HG03354 (cell line): Measurements from ENCODE around the gene LPP.

ENCODE experiments used
- ATAC-seq: cut with Tn5 transposase; IDR thresholded peaks from one replicate; pipeline ENCODE4 v1.9.1; 2021; ENCODE audit warnings: mild to moderate bottlenecking; ENCODE audit not compliant: unreplicated experiment, poor library complexity, severe bottlenecking

Gene LPP

DNA sequence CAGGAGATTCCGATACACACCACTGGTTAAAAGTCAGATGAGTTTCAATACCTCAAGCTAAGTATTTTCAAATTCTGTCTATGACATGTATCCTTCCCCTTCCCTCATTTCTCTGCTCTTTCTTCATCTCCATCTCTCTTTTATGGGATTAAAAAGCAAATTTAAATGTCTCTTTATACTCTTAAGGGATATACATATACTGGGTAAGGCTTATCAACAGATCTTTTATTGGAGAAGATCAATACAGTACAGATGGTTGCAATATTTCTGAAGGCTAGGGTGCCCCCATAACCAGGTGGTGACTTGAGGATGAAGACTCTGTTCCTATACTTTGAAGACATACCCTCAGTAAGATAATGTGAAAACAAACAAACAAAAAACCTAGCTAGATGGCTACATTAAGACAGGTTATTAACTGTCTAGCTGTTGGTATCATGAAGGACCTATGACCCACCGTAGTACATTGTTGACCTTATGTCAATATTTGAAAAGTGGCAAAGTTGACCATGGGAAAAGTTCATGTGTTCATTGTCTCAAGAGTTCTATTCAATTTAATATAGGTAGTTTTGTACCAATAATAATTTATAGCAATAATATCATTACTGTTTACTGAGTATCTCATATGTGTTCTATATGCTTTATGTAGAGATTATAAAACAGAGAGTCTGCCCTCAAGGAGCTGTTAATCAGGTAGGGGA is 319.8 kb downstream of the LPP start:
- no peak for ATAC-seq

DNA sequence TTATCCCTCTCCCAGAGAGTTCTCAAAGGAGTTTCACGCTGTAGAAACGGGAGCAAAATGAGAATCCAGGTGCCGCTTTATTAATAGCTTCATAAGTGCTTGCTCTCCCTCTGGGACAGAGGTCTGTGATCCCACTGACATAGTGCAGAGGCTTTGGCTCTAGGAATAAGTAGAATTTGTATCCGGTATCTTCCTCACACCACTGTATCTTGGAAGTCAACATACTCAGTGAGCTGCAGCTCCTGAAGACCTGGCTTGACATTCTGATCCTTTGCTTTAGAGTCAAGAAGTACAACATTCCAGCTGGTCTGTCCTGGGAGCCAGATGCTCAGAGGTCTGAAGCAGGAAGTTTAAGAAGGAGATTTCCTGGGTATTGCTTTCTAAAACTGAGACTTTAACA is 323.0 kb downstream of the LPP start:
- ATAC-seq: no peak

DNA sequence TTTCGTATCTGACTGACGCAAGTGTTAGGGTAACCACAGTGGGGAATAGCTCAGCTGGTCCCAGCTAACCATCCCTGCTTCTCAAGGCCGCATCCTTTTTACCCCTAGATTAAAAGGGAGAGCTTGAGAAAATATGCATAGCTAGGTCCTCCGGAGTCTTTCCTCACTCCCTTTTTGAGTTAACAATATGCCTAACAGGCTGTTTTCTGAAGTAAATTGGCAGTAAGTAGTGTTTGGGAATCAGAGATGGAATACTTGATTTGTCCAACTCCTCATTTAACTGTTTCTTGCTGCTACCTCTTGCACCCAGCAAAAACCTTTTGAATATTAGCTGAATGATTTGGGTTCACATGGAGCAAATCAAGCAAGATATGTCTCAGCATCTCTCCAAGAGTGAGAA is 326.1 kb downstream of the LPP start:
- no peak for ATAC-seq

DNA sequence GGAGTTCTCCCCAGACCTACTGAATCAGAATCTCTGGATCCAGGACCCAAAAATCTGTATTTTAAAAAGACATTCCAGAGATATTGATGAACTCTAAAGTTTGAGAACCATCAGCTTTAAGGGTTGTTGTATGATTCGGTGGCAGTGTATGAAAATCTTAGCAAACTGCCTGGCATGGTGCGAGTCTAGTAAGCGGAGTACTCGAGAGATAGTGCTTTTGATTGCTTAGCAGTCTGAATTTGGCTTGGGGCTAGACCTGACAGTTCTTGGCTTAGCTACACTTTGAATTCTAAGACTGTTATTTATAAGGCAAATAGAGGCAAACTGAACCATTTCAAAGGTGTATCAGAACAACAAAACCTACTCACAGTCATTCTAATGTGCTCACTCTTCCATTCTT is 329.0 kb downstream of the LPP start:
- no peak for ATAC-seq

DNA sequence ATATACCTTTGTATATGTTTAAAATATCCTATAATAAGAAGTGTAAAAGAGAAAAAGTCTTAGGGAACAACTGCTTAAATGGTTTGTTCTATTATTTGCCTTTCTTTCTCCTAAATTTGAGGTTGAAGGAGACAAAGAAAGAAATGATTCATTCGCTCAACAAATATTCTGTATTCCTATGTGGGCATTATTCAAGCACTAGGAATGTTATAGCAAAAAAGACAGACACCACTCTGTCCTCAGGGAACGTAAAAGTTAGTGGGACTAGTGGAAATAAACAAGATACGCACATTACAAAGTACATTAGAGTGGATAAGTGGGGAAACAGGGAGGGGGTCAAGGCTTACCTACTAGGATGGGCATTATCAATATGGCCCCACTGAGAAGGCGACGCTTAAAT is 332.2 kb downstream of the LPP start:
- no peak for ATAC-seq

DNA sequence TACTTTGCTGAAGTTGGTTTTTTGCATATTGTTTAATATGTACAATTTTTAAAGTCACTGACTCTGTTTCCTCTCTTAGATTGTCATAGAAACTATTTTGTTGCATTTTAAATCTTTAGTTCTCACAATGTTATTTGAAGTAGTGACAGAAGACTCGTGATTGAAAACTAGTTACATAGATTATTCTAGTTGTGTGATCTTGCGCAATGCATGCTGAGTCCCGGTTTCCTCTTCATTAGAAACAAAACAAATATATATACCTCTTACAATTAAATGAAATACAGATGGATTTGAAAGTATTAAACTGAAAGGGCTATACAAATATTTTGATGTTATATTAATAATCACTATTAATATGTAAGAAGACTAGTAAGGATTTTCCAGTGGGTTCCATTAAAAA is 333.0 kb downstream of the LPP start:
- ATAC-seq: no peak

DNA sequence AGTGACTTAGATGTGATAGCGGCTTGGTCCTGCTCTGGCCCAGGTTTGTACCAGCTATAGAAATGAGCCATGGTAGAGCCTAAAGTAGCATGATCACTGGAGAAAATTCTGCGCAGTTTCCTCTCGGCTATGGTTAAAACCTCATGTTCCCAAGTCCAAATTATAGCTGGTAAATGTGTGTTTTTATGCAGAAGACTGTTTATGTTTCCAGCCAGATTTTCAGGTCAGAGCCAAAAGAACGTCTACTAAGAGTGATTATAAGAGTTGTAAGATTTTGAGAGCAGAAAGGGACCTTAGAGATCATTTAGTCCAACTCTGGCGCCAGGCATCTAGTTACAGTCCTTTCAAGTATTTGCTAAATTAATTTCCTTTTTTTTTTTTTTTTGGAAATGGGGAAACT is 333.7 kb downstream of the LPP start:
- no peak for ATAC-seq

DNA sequence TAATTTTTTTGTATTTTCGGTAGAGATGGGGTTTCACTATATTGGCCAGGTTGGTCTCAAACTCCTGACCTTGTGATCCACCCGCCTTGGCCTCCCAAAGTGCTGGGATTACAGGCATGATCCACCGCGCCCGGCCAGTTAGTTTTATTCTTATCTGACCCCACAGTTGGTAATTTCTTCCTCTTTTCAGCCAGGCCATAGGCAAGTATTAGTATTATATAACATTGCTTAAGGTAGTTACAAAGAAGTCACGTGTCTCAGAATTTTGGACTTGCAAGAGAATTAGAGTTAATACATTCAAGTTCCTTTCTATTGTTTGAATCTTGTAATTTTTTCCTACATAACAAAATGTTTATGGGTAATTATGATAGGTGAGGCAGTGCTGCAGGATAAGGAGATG is 334.8 kb downstream of the LPP start:
- ATAC-seq: no peak

DNA sequence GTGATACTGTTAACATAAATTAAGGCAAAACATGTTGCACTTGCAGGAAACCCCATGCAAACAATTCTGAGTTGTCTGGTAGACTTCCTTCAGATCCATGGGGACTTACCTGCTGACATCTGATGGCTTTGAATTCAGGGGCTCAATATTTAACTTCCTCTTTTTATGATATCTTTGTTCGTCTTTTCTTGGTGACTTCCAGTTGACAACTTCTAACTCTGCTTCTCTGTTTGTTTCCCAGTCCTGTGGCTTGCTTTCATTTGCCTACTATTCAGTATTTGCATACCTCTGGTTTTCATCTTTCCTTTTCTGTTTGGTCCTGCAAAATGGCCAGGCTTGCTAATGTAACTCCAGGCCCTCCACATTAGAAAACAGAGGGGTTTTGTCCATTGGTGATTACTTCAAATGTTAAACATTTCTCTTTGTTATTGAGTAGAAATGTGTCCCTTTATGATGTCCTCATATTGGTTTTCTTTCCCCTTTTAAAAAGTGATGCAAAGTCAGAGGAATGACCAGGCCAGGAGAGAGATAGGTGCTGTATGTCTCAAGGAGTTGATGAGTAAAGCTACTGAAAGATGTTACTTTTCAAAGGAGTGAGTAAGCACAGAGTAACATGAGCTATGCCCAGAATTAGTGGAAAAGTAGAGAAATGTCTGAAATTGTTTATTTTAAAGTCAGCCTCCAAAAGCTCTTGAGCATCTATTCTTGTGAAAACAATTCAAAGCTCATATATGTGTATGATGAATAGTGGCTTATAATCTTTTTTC is 335.9 kb downstream of the LPP start:
- ATAC-seq: no peak

DNA sequence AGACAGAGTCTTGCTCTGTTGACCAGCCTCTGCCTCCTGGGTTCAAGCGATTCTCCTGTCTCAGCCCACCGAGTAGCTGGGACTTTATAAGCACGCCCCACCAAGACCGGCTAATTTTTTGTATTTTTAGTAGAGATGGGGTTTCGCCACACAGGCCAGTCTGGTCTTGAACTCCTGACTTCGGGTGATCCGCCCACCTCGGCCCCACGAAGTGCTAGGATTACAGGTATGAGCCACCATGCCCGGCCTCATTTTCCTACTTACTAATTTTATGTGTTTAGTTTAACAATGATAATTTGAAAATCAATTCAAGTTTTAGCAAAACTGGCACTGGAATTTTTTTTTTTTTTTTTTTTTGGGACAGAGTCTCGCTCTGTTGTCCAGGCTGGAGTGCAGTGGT is 336.5 kb downstream of the LPP start:
- ATAC-seq: no peak

DNA sequence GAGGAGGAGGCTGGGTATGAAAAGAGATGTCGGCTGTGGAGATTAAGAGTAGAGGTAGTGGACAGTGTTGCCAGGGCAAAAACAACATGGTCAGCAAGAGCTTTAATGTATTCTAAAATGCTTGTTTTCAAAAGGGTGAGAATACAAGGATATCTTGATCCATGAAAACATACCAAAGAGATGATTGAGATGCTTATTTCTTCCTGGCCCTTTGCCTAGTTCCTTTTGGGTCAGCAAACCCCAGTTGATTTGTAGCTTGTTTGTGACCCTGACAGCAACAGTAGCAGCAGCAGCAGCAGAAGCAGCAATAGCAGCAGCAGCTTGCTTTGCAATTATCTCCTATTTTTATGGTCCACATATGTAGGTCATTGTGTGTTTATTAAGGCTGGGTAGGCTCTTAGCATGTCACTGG is 337.3 kb downstream of the LPP start:
- ATAC-seq: no peak

DNA sequence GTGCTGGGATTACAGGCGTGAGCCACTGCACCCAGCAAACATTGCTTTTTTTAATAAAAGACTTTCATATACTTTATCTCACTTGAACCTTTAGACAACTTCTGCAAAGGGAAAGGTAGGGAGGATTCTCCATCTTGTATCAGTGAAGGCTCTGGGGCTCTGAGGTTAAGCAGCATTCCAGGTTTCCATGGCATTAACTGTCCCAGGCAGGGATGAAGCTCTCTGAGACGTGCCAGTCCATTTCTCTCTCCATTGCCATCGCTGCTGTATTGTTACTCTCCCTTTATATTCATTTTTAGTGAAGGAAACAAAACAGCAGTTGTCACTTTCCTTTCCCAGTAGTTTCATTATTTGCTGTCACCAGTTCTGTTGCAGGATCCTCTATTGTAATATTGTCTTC is 342.4 kb downstream of the LPP start:
- ATAC-seq: no peak

DNA sequence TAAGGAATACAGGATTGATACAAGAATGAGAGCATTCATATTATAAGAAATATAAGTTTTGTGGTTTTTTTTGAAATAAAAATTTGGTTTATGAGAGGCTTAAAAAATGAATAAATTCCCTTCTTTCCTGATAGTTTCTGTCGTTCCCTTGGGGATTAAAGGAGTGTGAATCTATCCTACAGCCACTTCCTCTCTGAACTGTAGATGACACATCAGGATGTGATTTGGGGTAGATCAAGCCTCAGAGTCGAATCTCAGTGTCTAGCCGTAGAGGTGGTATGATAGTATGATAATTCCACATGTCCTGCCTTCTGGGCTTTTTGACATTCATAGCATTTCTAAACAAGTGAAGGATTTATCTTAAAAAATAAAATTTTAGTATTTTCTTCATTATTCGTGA is 343.1 kb downstream of the LPP start:
- no peak for ATAC-seq

DNA sequence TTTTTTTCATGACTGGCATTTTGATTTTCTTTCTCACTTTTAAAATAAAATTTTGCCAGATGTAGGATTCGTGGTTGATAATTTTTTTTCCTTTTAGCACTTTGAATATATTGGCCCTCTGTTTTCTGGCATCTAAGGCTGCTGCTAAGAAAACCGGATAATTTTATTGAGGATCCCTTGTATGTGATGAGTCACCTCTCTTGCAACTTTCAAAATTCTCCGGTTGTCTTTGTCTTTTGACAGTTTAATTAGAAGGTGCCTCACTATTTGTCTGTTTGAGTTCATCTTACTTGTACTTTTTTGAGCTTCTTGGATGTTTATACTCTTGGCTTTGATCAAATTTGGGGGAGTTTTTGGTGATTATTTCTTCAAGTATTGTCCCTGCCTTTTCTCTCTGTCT is 349.7 kb downstream of the LPP start:
- no peak for ATAC-seq

DNA sequence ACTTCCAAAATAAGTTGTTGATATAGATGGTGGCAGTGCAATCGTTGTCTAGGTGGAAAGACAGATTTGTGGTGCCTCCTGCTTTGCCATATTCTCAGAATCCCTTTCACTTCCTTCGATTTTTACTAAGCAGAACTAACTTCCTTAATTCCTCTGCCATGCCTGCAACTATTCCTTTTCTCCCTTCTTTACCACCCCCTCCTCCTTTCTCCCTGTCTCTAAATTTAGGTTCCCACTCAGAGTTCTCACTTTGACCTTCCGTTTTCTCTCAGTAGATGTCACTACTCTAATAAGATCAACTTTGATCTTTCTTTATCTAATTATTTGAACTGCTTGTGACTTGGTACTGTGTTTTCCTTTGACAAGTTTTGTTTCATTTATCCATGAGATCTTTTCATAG is 351.2 kb downstream of the LPP start:
- no peak for ATAC-seq

DNA sequence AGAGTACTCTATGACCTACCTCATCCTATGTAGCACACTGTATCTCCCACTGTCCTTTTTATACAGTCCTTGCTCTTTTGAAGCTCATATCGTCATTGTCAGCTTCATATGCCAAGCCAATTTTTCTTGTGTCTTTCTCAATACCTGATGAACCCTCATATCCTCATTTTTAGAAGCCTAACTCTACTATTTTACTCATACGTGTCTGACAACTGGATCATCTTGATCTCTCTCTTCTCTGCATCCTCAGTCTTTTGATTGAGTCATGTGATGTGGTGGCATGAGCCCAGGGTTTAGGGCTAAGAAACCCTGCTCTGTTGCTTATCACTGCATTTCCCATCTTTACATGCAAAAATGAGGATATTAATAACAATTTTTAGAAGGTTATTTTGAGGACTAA is 352.0 kb downstream of the LPP start:
- ATAC-seq: no peak

DNA sequence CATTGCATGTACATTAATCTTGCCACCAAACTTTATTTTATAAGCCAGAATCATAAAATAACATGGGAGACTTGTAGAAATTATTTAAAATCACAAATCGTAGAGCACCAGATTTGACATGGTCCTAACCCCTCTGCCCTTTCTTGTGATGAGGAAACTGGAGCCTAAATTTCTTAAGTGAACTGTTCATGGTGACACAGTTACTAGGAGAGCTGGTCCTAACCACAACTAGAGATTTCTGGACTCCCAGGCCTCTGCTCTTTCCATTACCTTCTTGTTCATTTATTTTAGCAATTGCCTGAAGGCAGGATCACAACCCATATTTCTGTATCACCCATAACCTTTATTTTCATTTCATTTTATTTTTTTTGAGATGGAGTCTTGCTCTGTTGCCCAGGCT is 352.5 kb downstream of the LPP start:
- no peak for ATAC-seq

DNA sequence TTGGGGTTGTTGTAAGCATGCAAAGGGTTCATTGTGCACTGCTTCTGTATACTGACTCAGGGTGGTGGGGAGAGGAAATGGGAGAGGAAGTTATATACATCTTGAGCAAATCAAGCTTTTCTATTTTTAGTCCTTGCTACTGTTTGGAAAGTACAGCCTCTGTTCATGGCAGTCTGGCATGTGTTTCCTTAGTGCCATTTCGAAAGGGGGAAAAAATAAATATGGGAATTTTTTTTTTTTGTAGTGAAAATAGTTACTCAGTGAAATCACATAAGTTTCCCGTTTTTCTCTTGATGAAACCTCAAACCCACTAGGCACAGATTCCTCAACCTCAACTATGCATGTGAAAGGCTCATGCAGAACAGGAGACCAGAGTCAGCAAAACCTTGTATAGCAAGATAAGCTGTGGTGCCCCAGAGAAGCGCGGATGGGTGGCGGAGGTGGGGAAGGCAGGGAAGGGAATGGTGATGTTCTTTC is 353.3 kb downstream of the LPP start:
- no peak for ATAC-seq

DNA sequence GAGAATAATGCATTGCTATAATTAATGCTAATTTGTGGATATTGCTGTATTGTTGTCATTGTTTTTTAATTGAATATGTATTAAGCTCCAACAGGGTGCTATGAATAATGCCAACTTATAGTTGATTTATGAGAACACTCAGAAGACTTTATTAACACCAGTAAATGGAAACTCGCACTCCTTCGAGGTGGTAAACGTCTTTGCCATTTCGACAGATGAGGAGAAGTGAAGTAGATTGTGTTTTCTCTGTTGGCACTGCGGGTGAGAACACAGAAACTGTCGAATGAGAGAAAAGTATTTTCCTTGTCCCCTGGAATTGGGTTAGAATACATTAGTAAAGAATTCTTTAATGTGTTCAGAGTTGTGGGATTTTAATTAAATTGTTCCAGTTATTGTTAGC is 354.5 kb downstream of the LPP start:
- ATAC-seq: no peak

DNA sequence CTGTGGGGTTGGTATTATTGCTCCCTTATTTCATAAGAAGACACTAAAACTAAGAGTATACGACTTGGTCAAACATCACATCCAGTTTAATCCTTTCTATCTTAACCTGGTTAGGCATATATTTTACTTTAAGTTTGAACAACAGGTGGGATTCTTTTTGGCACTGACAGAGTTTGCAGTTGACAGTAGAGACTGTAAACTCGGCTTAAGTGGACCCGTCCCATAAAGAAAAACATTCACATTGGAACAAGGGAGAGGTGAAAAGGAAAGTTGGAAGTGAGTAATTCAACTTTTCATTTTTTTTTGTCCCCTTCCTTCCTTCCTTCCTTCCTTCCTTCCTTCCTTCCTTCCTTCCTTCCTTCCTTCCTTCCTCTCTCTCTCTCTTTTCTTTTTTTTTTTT is 355.4 kb downstream of the LPP start:
- no peak for ATAC-seq

DNA sequence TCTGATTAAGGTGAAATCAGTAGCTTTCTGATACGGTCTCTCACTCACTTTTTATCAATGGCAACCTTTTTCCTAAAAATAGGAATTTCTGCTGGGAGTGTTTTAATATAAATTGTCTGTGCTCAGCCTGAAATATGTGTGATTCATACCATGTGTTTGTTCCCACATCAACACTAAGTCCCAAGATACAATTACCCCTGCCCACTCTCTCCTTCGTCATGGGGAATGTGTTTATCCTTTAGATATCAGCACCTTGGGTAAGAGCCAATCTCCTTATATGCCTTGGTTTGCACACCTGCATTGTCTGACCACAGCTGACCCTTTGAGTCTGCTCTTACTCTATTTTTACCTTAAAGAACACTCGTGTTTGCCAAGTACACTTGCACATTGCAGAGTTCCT is 356.4 kb downstream of the LPP start:
- no peak for ATAC-seq
